T-helper 2 cell treated with Interferon-gamma antibody and Interleukin-4, amounts not matched to agents 5 μg/mL and 100 μg/mL, for 36 hours (primary cell): Measurements from ENCODE around the gene AZU1.
"Not testable (repeated sequence)": the region's sequence is repeated elsewhere in the genome, so short reads cannot be mapped to it uniquely, and the experiment has no call there.

Experiments used
- DNase-seq: peaks from one replicate; pipeline ENCODE4 v3.0.0; 2021; ENCODE audit warnings: low spot score
- H3K27ac Mint-ChIP-seq: one replicate; pipeline ENCODE4 v1.8.0; 2021; ENCODE audit warnings: mild to moderate bottlenecking, mixed read lengths
- H3K27me3 Mint-ChIP-seq: one replicate; pipeline ENCODE4 v1.8.0; 2021; ENCODE audit warnings: low read depth, mixed read lengths
- H3K36me3 Mint-ChIP-seq: one replicate; pipeline ENCODE4 v1.8.0; 2021; ENCODE audit warnings: low read depth, mixed read lengths
- H3K4me1 Mint-ChIP-seq: one replicate; pipeline ENCODE4 v1.8.0; 2021; ENCODE audit warnings: low read depth, mixed read lengths
- H3K4me3 Mint-ChIP-seq: one replicate; pipeline ENCODE4 v1.8.0; 2022; ENCODE audit warnings: mild to moderate bottlenecking, moderate library complexity, mixed read lengths
- H3K9me3 Mint-ChIP-seq: one replicate; pipeline ENCODE4 v1.8.0; 2021; ENCODE audit warnings: mixed read lengths

The AZU1 gene

GRCh38 chr19:843180-843835, 15.7 kb downstream of the AZU1 start:
- no peak overlapping the region for H3K4me3 Mint-ChIP-seq
- no peaks in the 10 kb centered on the region for H3K9me3 Mint-ChIP-seq
- no peak overlapping the region for H3K27ac Mint-ChIP-seq
- DNase-seq, result no peak
- no peaks in the 10 kb centered on the region for H3K4me1 Mint-ChIP-seq
- peaks cover 16% of the 10 kb centered on the region for H3K27me3 Mint-ChIP-seq
- no peaks in the 10 kb centered on the region for H3K36me3 Mint-ChIP-seq

GRCh38 chr19:843836-844545, 16.4 kb downstream of the AZU1 start:
- H3K27me3 Mint-ChIP-seq, result peaks cover 16% of the 10 kb centered on the region
- H3K36me3 Mint-ChIP-seq, result no peaks in the 10 kb centered on the region
- H3K9me3 Mint-ChIP-seq, result no peaks in the 10 kb centered on the region
- no peak for DNase-seq
- no peak overlapping the region for H3K4me3 Mint-ChIP-seq
- no peak overlapping the region for H3K27ac Mint-ChIP-seq
- H3K4me1 Mint-ChIP-seq, result no peaks in the 10 kb centered on the region

GRCh38 chr19:844546-844971, 16.9 kb downstream of the AZU1 start:
- Mint-ChIP-seq H3K36me3 (no peaks in the 10 kb centered on the region), H3K27me3 (peaks cover 16% of the 10 kb centered on the region), H3K9me3 (no peaks in the 10 kb centered on the region), H3K4me1 (no peaks in the 10 kb centered on the region), H3K4me3 (no peak overlapping the region), H3K27ac (no peak overlapping the region)
- no peak for DNase-seq

- Mint-ChIP-seq H3K27ac (no peak overlapping the region), H3K36me3 (no peaks in the 10 kb centered on the region), H3K27me3 (peaks cover 16% of the 10 kb centered on the region), H3K9me3 (no peaks in the 10 kb centered on the region), H3K4me1 (no peaks in the 10 kb centered on the region), H3K4me3 (no peak overlapping the region)
- no peak for DNase-seq
Observed at GRCh38 chr19:845707-846521, 18.3 kb downstream of the AZU1 start.

- Mint-ChIP-seq H3K27ac (no peak overlapping the region), H3K36me3 (no peaks in the 10 kb centered on the region), H3K27me3 (peaks cover 9% of the 10 kb centered on the region), H3K4me3 (no peak overlapping the region), H3K4me1 (no peaks in the 10 kb centered on the region), H3K9me3 (no peaks in the 10 kb centered on the region)
- DNase-seq, result no peak
Observed at GRCh38 chr19:848386-848921, 20.8 kb downstream of the AZU1 start.

- not testable (repeated sequence) for DNase-seq, H3K36me3 Mint-ChIP-seq, H3K4me3 Mint-ChIP-seq, H3K4me1 Mint-ChIP-seq, H3K9me3 Mint-ChIP-seq, H3K27ac Mint-ChIP-seq
- peaks cover 12% of the 10 kb centered on the region for H3K27me3 Mint-ChIP-seq
Observed at GRCh38 chr19:849195-849594, 21.6 kb downstream of the AZU1 start.

- H3K4me1 Mint-ChIP-seq, result no peaks in the 10 kb centered on the region
- no peaks in the 10 kb centered on the region for H3K9me3 Mint-ChIP-seq
- H3K36me3 Mint-ChIP-seq, result no peaks in the 10 kb centered on the region
- no peak overlapping the region for H3K4me3 Mint-ChIP-seq
- H3K27ac Mint-ChIP-seq, result no peak overlapping the region
- peaks cover 9% of the 10 kb centered on the region for H3K27me3 Mint-ChIP-seq
- DNase-seq, result no peak
Observed at GRCh38 chr19:850221-850978, 22.8 kb downstream of the AZU1 start.

- no peak overlapping the region for H3K27ac Mint-ChIP-seq
- peaks cover 5% of the 10 kb centered on the region for H3K27me3 Mint-ChIP-seq
- no peaks in the 10 kb centered on the region for H3K4me1 Mint-ChIP-seq
- H3K4me3 Mint-ChIP-seq, result no peak overlapping the region
- H3K36me3 Mint-ChIP-seq, result no peaks in the 10 kb centered on the region
- no peaks in the 10 kb centered on the region for H3K9me3 Mint-ChIP-seq
- DNase-seq, result no peak
Observed at GRCh38 chr19:850979-851335, 23.3 kb downstream of the AZU1 start.

GRCh38 chr19:852136-853013, 24.7 kb downstream of the AZU1 start, which contains the start of gene ELANE:
Gene ELANE, plus strand, starts transcription at chr19:852303. Its CDS starts 26 bp downstream, at chr19:852329.
- H3K9me3 Mint-ChIP-seq, result no peaks in the 10 kb centered on the region
- H3K4me1 Mint-ChIP-seq, result no peaks in the 10 kb centered on the region
- no peak within 1 kb of the TSS for H3K27ac Mint-ChIP-seq
- H3K27me3 Mint-ChIP-seq, result peaks cover 3% of the 10 kb centered on the region
- DNase-seq, result no peak
- no peaks in the 10 kb centered on the region for H3K36me3 Mint-ChIP-seq
- no peak within 1 kb of the TSS for H3K4me3 Mint-ChIP-seq

GRCh38 chr19:853014-853585, 25.5 kb downstream of the AZU1 start:
- H3K27ac Mint-ChIP-seq, result no peak overlapping the region
- H3K4me3 Mint-ChIP-seq, result no peak overlapping the region
- peaks cover 5% of the 10 kb centered on the region for H3K27me3 Mint-ChIP-seq
- DNase-seq, result no peak
- H3K9me3 Mint-ChIP-seq, result no peaks in the 10 kb centered on the region
- no peaks in the 10 kb centered on the region for H3K36me3 Mint-ChIP-seq
- H3K4me1 Mint-ChIP-seq, result peaks cover 2% of the 10 kb centered on the region

- not testable (repeated sequence) for H3K4me1 Mint-ChIP-seq, DNase-seq, H3K27ac Mint-ChIP-seq, H3K4me3 Mint-ChIP-seq, H3K36me3 Mint-ChIP-seq, H3K27me3 Mint-ChIP-seq, H3K9me3 Mint-ChIP-seq
Observed at GRCh38 chr19:853614-854220, 26.1 kb downstream of the AZU1 start.

- H3K27me3 Mint-ChIP-seq, result peaks cover 9% of the 10 kb centered on the region
Observed at GRCh38 chr19:854549-854948, 26.9 kb downstream of the AZU1 start.

More at GRCh38 chr19:854549-854948, 26.9 kb downstream of the AZU1 start:
- H3K4me1 Mint-ChIP-seq, result peaks cover 2% of the 10 kb centered on the region
- no peaks in the 10 kb centered on the region for H3K36me3 Mint-ChIP-seq
- no peak for DNase-seq
- H3K4me3 Mint-ChIP-seq, result no peak overlapping the region
- H3K9me3 Mint-ChIP-seq, result no peaks in the 10 kb centered on the region
- H3K27ac Mint-ChIP-seq, result no peak overlapping the region
